OCI-LY1 (cell line): ENCODE results near the gene PILRB.

ENCODE experiments used
- H2AFZ ChIP-seq: fragments of 200-600 bp; sonication (generic), shearing (Covaris generic); 2 replicates; pipeline ENCODE4 v1.6.0; 2014; ENCODE audit warnings: antibody characterized with exemption, mild to moderate bottlenecking, low read length
- H3F3A ChIP-seq: fragments of 200-600 bp; sonication (generic), shearing (Covaris generic); 2 replicates; pipeline ENCODE4 v1.6.0; 2014; ENCODE audit warnings: mild to moderate bottlenecking, antibody characterized with exemption, low read length, moderate library complexity; ENCODE audit not compliant: insufficient read depth
- H3K27ac ChIP-seq: fragments of 200-600 bp; sonication (generic); 2 replicates; pipeline ENCODE4 v1.5.1; 2014; ENCODE audit warnings: low read length, mixed run types, mild to moderate bottlenecking, low read depth; ENCODE audit not compliant: poor library complexity, severe bottlenecking
- H3K27me3 ChIP-seq: fragments of 200-600 bp; sonication (generic); 2 replicates; pipeline ENCODE4 v1.6.0; 2014; ENCODE audit warnings: antibody characterized with exemption, mild to moderate bottlenecking, low read length, moderate library complexity; ENCODE audit not compliant: insufficient read depth
- H3K36me3 ChIP-seq: fragments of 200-600 bp; sonication (generic); 2 replicates; pipeline ENCODE4 v1.6.1; 2014; ENCODE audit warnings: mild to moderate bottlenecking, antibody characterized with exemption, low read length, moderate library complexity, mixed read lengths; ENCODE audit not compliant: insufficient read depth
- H3K4me1 ChIP-seq: fragments of 200-600 bp; sonication (generic); 2 replicates; pipeline ENCODE4 v1.5.1; 2014; ENCODE audit warnings: mild to moderate bottlenecking, low read length, moderate library complexity; ENCODE audit not compliant: insufficient read depth, severe bottlenecking
- H3K4me2 ChIP-seq: fragments of 200-600 bp; sonication (generic), shearing (Covaris generic); 2 replicates; pipeline ENCODE4 v1.6.1; 2014; ENCODE audit warnings: low read length
- H3K4me3 ChIP-seq: fragments of 200-600 bp; sonication (generic); 2 replicates; pipeline ENCODE4 v1.5.1; 2014; ENCODE audit warnings: low read length, low read depth, mild to moderate bottlenecking, mixed read lengths; ENCODE audit not compliant: poor library complexity, severe bottlenecking
- H3K79me2 ChIP-seq: fragments of 200-600 bp; shearing (Covaris generic); 2 replicates; pipeline ENCODE4 v1.6.1; 2016; ENCODE audit warnings: mixed run types, low read length, mixed read lengths; ENCODE audit not compliant: insufficient read depth
- H3K9ac ChIP-seq: fragments of 200-600 bp; sonication (generic), shearing (Covaris generic); 2 replicates; pipeline ENCODE4 v1.6.1; 2014; ENCODE audit warnings: mild to moderate bottlenecking, low read length, mixed read lengths
- H3K9me2 ChIP-seq: fragments of 200-600 bp; sonication (generic), shearing (Covaris generic); 2 replicates; pipeline ENCODE4 v1.6.1; 2014; ENCODE audit warnings: low read depth, mild to moderate bottlenecking, low read length, mixed read lengths
- H3K9me3 ChIP-seq: fragments of 200-600 bp; shearing (Covaris generic); 2 replicates; pipeline ENCODE4 v1.6.1; 2014; ENCODE audit warnings: low read length, mixed read lengths
- H4K20me1 ChIP-seq: fragments of 200-600 bp; sonication (generic), shearing (Covaris generic); 2 replicates; pipeline ENCODE4 v1.6.0; 2016; ENCODE audit warnings: mild to moderate bottlenecking, low read length; ENCODE audit not compliant: insufficient read depth
- CTCF ChIP-seq: fragments of 200-600 bp; sonication (generic), shearing (Covaris generic); IDR thresholded peaks from 2 replicates; pipeline ENCODE4 v1.5.1; 2017; ENCODE audit warnings: mild to moderate bottlenecking, antibody characterized with exemption, low read length, moderate library complexity, mixed read lengths
- EZH2 ChIP-seq: fragments of 200-600 bp; sonication (generic), shearing (Covaris generic); IDR thresholded peaks from 2 replicates; pipeline ENCODE4 v1.8.0; 2017; ENCODE audit warnings: borderline replicate concordance, mixed run types, mild to moderate bottlenecking, antibody characterized with exemption, low read length, moderate library complexity, mixed read lengths

The PILRB gene

GRCh38 chr7:100394077-100394476, 36.2 kb downstream of the PILRB start:
- Histone ChIP-seq H3K9me3 (no peaks in the 10 kb centered on the region), H3K9ac (no peak overlapping the region), H3K27ac (no peak overlapping the region), H3K36me3 (no peaks in the 10 kb centered on the region), H3K4me2 (no peak overlapping the region), H3K4me3 (no peak overlapping the region), H2AFZ (no peak overlapping the region), H3K27me3 (peaks cover 10% of the 10 kb centered on the region), H3K9me2 (no peaks in the 10 kb centered on the region), H4K20me1 (no peaks in the 10 kb centered on the region), H3K79me2 (no peaks in the 10 kb centered on the region), H3F3A (no peaks in the 10 kb centered on the region), H3K4me1 (peaks cover 12% of the 10 kb centered on the region)
- TF ChIP-seq CTCF (no peak), EZH2 (no peak)

GRCh38 chr7:100396421-100396982, 38.6 kb downstream of the PILRB start:
- no peaks in the 10 kb centered on the region for H4K20me1 ChIP-seq
- peaks cover 6% of the 10 kb centered on the region for H3K27me3 ChIP-seq
- H3F3A ChIP-seq = no peaks in the 10 kb centered on the region
- H3K79me2 ChIP-seq = no peaks in the 10 kb centered on the region
- H3K9me2 ChIP-seq = no peaks in the 10 kb centered on the region
- no peaks in the 10 kb centered on the region for H3K9me3 ChIP-seq
- no peak overlapping the region for H3K4me3 ChIP-seq
- TF ChIP-seq EZH2 (no peak), CTCF (no peak)
- H3K4me2 ChIP-seq = peak overlapping the region; percentile 21; the same call in 1 of the 2 replicates
- peaks cover 12% of the 10 kb centered on the region for H3K4me1 ChIP-seq
- H3K9ac ChIP-seq = no peak overlapping the region
- no peak overlapping the region for H3K27ac ChIP-seq
- H3K36me3 ChIP-seq = no peaks in the 10 kb centered on the region
- no peak overlapping the region for H2AFZ ChIP-seq

- Histone ChIP-seq H2AFZ (no peak overlapping the region), H3K4me1 (peaks cover 12% of the 10 kb centered on the region), H4K20me1 (no peaks in the 10 kb centered on the region), H3K79me2 (no peaks in the 10 kb centered on the region), H3K9me3 (no peaks in the 10 kb centered on the region), H3K9me2 (no peaks in the 10 kb centered on the region), H3K4me2 (no peak overlapping the region; the same call in 1 of the 2 replicates), H3F3A (no peaks in the 10 kb centered on the region), H3K27ac (no peak overlapping the region), H3K9ac (no peak overlapping the region), H3K4me3 (no peak overlapping the region), H3K36me3 (no peaks in the 10 kb centered on the region), H3K27me3 (peaks cover 6% of the 10 kb centered on the region)
- no peak for TF ChIP-seq EZH2
- peak; percentile 13; the same call in 1 of the 2 replicates for TF ChIP-seq CTCF
Measured at GRCh38 chr7:100397315-100398081, 39.6 kb downstream of the PILRB start.
